K562 (cell line): ENCODE measurements around the gene RAI1. TPM values are rescaled to one million over a fixed set of nuclear protein-coding genes. Genes with fewer than 3 reads are reported as not detected.

Source experiments
- BRCA1 ChIP-seq, 2 experiments: fragments of 450-650 bp in 1 of 2; sonication (generic) in 1 of 2; formaldehyde crosslinking in 1 of 2; IDR thresholded peaks; 2 replicates each; pipeline versions ENCODE4 v1.5.0 to v1.6.1; 2017 to 2020; ENCODE audit warnings: mild to moderate bottlenecking in 1 of 2, missing genetic modification reagents in 1 of 2
- ZNF318 ChIP-seq, 2 experiments: fragments of 450-650 bp; IDR thresholded peaks; 2 replicates each; pipeline ENCODE4 v1.6.1; 2016; ENCODE audit warnings: mild to moderate bottlenecking in 2 of 2, borderline replicate concordance in 1 of 2, low read depth in 1 of 2, moderate library complexity in 1 of 2
- polyA plus RNA-seq, 8 experiments: library from polyadenylated mRNA; depleted of rRNA in 4 of 8; stranded (reverse) in 5 of 8; unstranded in 3 of 8; fragments of >200 nt; fragmentation: Nextera tagmentation in 2 of 8; fragmentation: Illumina TruSeq in 1 of 8; extraction: Ambion mirVana in 2 of 8; extraction: Trizol in 1 of 8; gene quantifications; 2 replicates each; pipeline versions ENCODE4 v1.2.1 to v1.2.3, GENCODE V29; 2011 to 2014; ENCODE audit warnings: inconsistent platforms in 1 of 8, missing spikeins in 1 of 8
- total RNA-seq, 7 experiments: library from RNA; depleted of rRNA in 6 of 7; stranded (reverse); fragments of >200 nt in 6 of 7; fragmentation: Illumina TruSeq in 2 of 7; extraction: Trizol in 2 of 7; gene quantifications; 2 replicates each; pipeline versions ENCODE4 v1.2.1 to v1.2.3, GENCODE V29; 2011 to 2021; ENCODE audit warnings: low replicate concordance in 1 of 7

Gene RAI1
- total and polyA plus RNA-seq, 9 of the 15 experiments (the other 6 are each of a cell fraction or from before 2014, with no cell fraction given), result 0.68 to 19.9 (median 5.5) TPM

DNA sequence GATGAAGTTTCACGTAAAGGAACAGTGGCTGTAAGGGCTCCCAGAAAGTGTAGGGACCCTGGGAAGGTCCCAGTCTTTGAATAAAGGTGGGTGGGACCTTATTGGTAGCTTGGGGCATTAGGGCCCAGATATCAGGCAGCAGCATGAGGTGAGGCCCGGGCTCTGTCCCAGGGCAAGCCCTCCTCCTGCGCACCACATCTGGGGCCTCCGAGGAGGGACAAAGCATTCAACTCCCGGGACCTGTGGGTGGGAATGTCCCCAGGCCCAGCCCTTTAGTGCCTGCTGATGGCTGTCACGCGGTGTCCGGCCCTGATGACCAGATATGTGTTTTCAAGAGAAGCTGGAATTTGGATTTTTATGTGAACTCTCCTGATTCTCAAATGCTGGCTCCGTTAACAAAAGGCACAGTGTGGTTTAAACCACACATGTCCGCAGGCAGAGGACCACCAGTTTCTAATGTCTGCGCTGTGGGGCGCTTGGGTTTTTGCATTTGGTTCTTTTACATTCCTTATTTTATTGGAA is 30.4 kb downstream of the RAI1 start (continued):
- no peak for TF ChIP-seq ZNF318 (IDR thresholded peaks at IDR 0.05; ENCODE audit: borderline replicate concordance in 1 of 2, low read depth in 1 of 2)
- no peak for TF ChIP-seq BRCA1 (IDR thresholded peaks at IDR 0.05)
- no peak for TF ChIP-seq BRCA1 (CRISPR knock-in tag; IDR thresholded peaks at IDR 0.05)
